AG10803 (cell line): ENCODE results near the gene STIM2.
"Not testable (repeated sequence)": the region's sequence is repeated elsewhere in the genome, so short reads cannot be mapped to it uniquely, and the experiment has no call there.

Experiments used
- DNase-seq: peaks from one replicate; pipeline ENCODE4 v3.0.0; 2010; ENCODE audit warnings: low read depth
- H3K4me3 ChIP-seq: 2 replicates; pipeline ENCODE4 v1.5.1; 2011; ENCODE audit warnings: mild to moderate bottlenecking, low read length, control low read depth
- TF ChIP-seq, protein P1 (sequence below): conservative IDR thresholded peaks from 2 replicates; pipeline ENCODE4 v1.5.1; 2011; ENCODE audit warnings: mild to moderate bottlenecking, low read length, control low read depth, inconsistent platforms

Gene STIM2

DNA sequence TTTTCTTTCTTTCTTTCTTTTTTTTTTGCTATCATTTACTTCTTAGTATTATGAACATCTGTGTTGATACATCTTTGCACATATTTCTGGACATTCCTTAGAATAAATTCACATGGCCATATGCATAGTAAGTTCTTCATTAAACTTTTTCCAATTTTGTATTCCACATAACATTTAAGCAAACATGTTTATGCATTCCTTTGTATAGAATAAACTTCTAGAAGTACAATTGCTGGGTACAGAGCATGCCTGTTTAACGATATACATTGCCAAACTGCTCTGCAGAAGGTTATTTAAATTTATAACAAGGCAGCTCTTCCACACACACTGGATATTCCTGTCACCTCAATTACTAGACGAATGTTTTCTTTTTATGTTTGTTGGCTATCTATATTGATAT, 36.0 kb upstream of the STIM2 start:
- no peak overlapping the region for H3K4me3 ChIP-seq
- no peak for DNase-seq
- TF ChIP-seq, protein P1, sequence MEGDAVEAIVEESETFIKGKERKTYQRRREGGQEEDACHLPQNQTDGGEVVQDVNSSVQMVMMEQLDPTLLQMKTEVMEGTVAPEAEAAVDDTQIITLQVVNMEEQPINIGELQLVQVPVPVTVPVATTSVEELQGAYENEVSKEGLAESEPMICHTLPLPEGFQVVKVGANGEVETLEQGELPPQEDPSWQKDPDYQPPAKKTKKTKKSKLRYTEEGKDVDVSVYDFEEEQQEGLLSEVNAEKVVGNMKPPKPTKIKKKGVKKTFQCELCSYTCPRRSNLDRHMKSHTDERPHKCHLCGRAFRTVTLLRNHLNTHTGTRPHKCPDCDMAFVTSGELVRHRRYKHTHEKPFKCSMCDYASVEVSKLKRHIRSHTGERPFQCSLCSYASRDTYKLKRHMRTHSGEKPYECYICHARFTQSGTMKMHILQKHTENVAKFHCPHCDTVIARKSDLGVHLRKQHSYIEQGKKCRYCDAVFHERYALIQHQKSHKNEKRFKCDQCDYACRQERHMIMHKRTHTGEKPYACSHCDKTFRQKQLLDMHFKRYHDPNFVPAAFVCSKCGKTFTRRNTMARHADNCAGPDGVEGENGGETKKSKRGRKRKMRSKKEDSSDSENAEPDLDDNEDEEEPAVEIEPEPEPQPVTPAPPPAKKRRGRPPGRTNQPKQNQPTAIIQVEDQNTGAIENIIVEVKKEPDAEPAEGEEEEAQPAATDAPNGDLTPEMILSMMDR, result no peak

- no peak overlapping the region for H3K4me3 ChIP-seq
- TF ChIP-seq, protein P1, result no peak
- no peak for DNase-seq
Measured at GRCh38 chr4:26826721-26827120, 33.9 kb upstream of the STIM2 start.

DNA sequence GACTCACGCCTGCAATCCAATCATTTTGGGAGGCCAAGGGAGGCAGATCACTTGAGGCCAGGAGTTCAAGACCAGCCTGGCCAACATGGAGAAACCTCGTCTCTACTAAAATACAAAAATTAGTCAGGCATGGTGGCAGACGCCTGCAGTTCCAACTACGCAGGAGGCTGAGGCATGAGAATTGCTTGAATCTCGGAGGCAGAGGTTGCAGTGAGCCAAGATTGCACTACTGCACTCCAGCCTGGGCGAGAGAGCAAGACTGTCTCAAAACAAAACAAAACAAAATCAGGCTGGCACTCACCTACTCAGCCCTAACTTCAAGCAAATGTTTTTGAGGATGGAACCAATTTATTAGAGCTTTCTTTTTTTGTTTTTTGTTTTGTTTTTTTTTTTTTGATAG, 33.3 kb upstream of the STIM2 start:
- H3K4me3 ChIP-seq, result not testable (repeated sequence)

DNA sequence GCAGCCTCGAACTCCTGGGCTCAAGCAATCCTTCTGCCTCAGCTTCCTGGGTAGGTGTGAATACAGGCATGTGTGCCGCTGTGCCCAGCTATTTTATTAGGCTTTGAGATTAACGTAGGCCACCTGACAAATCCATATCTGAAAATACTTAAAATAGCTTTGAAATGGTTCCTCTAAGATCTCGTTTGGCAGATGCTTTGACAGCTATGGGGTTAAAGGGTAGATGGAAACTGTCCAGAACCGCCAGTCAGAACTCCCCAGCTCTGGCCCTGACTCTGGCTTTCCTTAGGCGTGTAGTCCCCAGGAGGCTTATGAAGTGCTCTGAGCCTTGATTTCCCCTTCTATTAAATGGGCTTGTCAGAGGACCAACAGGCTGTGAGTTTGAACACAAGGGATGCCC, 32.8 kb upstream of the STIM2 start:
- TF ChIP-seq, protein P1, result no peak
- no peak overlapping the region for H3K4me3 ChIP-seq
- DNase-seq, result no peak

More for the DNA sequence above, 33.3 kb upstream of the STIM2 start:
- DNase-seq, result not testable (repeated sequence)

DNA sequence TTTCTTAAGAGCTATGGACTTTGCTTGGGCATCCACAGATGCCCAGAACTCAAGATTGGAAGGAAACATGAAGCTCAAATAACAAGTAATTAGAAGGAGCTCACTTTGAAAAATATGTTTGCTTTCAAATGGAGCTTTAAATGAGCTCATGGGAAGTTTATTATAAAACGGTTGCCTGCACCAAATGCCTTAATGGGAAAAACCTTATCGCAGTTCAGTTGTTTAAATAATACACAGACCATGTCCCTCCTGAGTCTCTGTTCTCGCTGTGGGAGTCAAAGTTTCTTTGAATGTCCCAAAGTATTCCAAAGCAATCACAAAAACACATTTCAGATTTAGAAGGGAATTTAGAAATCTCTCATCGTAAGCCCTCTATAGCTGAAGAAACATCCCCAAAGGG, 31.6 kb upstream of the STIM2 start:
- no peak for DNase-seq
- no peak overlapping the region for H3K4me3 ChIP-seq
- TF ChIP-seq, protein P1, result no peak

DNA sequence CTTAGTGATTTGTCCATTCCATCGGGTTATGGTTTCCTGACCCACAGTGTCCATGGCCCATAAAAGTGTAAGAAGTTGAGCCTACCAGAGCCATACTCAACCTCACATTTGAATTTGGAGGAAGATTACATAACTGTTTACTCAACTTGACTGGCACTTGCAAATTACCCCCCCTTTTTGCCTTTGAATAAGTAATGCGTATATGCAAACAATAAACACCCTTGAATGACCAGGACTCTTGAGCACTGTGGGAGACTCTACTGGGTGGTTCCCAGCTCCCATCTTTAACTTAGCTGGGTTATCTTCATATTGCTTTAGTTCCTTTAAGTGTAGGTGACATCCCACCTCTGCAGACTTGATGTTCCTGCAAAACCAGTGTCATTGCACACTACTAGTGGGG, 30.6 kb upstream of the STIM2 start:
- H3K4me3 ChIP-seq, result no peak overlapping the region
- TF ChIP-seq, protein P1, result no peak
- DNase-seq, result no peak

- no peak for DNase-seq
- H3K4me3 ChIP-seq, result no peak overlapping the region
- TF ChIP-seq, protein P1, result no peak
Measured at GRCh38 chr4:26830701-26831100, 29.9 kb upstream of the STIM2 start.

GRCh38 chr4:26836539-26836938, 24.1 kb upstream of the STIM2 start:
- TF ChIP-seq, protein P1, result no peak
- H3K4me3 ChIP-seq, result no peak overlapping the region
- no peak for DNase-seq
